Measurements from ENCODE around the gene METRN.

The METRN gene

GRCh38 chr16:723695-724094 lies 8.8 kb downstream of the METRN start:
- DNase-seq (ENCODE audit: low read depth) = no peak

GRCh38 chr16:724188-725040 lies 9.5 kb downstream of the METRN start:
- no peak for DNase-seq (ENCODE audit: low read depth)

GRCh38 chr16:725041-725376 lies 10.1 kb downstream of the METRN start:
- no peak for DNase-seq (ENCODE audit: low read depth)

GRCh38 chr16:725463-726187 lies 10.7 kb downstream of the METRN start:
- no peak for DNase-seq (ENCODE audit: low read depth)

GRCh38 chr16:726188-726437 lies 11.2 kb downstream of the METRN start:
- DNase-seq (ENCODE audit: low read depth) = no peak

GRCh38 chr16:726438-727290 lies 11.7 kb downstream of the METRN start, which contains the start of the genes CCDC78 and HAGHL:
TSS of gene CCDC78 (minus strand) at chr16:726443. CDS start at chr16:726367, 76 bp downstream.
TSS of gene HAGHL (plus strand) at chr16:727106. CDS start at chr16:727510, 404 bp downstream.
- DNase-seq (ENCODE audit: low read depth) = peak; percentile 52

GRCh38 chr16:727291-727977 lies 12.5 kb downstream of the METRN start:
- DNase-seq (ENCODE audit: low read depth) = no peak

GRCh38 chr16:728131-728889 lies 13.4 kb downstream of the METRN start:
- DNase-seq (ENCODE audit: low read depth) = peak; percentile 81

GRCh38 chr16:728890-729744 lies 14.2 kb downstream of the METRN start:
- DNase-seq (ENCODE audit: low read depth) = no peak

- no peak for DNase-seq (ENCODE audit: low read depth)
Observed at GRCh38 chr16:729768-730665, 15.1 kb downstream of the METRN start.

- DNase-seq (ENCODE audit: low read depth) = no peak
Observed at GRCh38 chr16:730666-731509, 16.0 kb downstream of the METRN start.

- DNase-seq (ENCODE audit: low read depth) = no peak
Observed at GRCh38 chr16:732332-732731, 17.4 kb downstream of the METRN start.

GRCh38 chr16:732936-733335 lies 18.0 kb downstream of the METRN start:
- DNase-seq (ENCODE audit: low read depth) = peak; percentile 54

GRCh38 chr16:733382-734207 lies 18.7 kb downstream of the METRN start:
- peak; percentile 24 for DNase-seq (ENCODE audit: low read depth)

- no peak for DNase-seq (ENCODE audit: low read depth)
Observed at GRCh38 chr16:734208-734980, 19.5 kb downstream of the METRN start.

All from ELR (cell line).